HG02970 (cell line): Measurements from ENCODE around the gene ADCY4.

Experiments
- ATAC-seq: cut with Tn5 transposase; IDR thresholded peaks from one replicate; pipeline ENCODE4 v1.9.1; 2021; ENCODE audit warnings: mild to moderate bottlenecking, moderate library complexity, moderate number of reproducible peaks; ENCODE audit not compliant: unreplicated experiment, low FRiP score

ADCY4 gene

GRCh38 chr14:24280797-24281460, 53.9 kb downstream of the ADCY4 start:
- ATAC-seq = no peak

GRCh38 chr14:24279301-24280186, 55.3 kb downstream of the ADCY4 start:
- no peak for ATAC-seq

DNA sequence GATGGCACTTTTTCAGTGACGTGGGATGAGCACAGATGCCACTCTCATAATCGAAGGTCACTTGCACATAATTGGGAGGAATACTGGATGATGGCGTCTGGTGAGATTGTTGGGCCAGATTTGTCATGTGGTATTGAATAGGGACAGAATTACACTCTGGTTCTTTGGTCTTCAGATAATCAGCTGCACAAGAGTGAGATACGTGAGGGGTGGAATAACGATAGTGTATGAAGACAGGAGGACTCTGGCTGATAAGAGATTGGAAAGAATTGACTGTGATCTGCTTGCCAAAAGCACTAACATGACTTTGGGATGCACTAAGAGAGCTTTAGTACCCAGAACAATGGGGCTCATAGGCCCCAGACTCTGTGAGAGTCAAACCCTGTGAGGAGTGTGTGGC, 56.4 kb downstream of the ADCY4 start:
- no peak for ATAC-seq

DNA sequence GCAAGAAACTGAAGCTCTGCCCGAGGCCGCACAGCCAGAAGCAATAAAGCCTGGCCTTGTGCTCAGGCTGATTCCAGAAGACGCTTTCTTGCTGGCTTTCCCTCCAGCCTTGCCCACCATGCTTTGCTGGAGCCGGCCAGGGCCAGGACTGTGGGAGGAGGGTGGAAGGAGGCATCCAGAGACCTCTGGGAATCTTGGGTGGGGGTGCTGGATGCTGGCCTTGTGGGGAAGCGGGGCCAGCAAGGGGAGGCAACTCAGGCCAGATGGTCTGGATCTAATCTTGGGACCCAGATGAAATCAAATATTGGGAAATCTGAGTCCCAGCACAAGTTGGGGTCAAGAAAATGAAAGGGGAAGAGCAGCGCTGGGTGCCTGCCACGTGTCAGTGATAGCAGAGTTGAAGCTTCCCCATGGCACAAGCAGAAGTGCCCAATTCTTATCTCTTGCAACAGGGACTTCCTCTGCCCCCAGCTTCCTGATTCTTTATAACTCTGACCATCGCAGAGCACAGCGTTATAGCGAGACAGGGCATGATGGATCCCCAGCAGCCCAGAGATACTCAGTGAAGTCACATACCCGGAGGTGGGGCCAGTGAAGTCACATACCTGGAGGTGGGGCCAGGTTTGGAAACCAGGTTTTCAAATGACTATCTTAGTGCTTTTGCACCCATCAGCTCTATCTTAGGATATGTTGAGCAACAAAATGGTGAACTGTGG, 57.1 kb downstream of the ADCY4 start:
- ATAC-seq = no peak

GRCh38 chr14:24277071-24277470, 57.8 kb downstream of the ADCY4 start:
- no peak for ATAC-seq

DNA sequence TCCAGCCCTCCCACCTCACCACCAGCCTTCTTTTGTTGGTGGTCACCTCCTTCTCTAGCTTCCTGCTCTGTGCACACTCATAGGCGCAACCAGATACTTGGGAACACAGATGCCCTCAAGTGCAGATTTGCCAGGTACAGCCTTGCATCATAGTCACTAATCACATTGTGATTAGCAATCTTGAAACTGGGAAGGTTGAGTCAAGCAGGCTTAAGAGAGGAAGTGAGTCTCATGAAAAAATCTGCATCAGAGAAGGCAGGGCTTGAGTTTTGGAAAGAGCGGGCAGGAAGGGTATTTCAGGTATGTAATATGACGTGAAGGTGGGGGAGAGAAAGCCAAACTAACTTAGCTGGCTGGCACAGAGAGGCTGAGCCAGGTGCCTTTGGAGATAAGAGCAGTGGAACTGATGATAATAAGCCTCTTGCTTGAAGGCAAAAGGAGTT, 60.7 kb downstream of the ADCY4 start:
- peak; percentile 31 for ATAC-seq

DNA sequence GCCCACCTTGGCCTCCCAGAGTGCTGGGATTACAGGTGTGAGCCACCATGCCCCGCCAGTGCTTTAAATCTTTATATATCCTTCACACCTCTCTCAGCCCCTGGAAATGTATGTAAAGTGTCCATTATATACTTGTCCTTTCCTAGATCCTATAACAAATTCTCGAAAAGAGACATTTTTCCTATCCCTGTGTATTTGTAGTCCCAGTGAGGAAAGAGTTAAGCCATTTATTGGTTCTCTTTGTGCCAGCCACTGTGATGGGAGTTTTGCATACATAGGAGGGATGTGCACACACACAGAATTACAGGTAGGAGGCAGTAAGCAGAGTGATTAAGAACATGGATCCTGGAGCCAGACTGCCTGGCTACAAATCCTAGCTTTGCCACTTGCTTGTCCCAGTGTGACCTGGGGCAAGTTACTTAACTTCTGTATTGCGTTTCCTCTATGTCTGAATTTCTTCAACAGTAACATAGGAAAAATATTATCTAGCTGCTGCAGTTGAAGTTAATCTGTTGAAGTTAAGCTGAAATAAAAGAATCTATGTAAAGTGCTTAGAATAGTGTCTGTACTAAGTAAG, 61.4 kb downstream of the ADCY4 start:
- no peak for ATAC-seq

GRCh38 chr14:24272467-24272866, 62.4 kb downstream of the ADCY4 start:
- ATAC-seq = no peak

DNA sequence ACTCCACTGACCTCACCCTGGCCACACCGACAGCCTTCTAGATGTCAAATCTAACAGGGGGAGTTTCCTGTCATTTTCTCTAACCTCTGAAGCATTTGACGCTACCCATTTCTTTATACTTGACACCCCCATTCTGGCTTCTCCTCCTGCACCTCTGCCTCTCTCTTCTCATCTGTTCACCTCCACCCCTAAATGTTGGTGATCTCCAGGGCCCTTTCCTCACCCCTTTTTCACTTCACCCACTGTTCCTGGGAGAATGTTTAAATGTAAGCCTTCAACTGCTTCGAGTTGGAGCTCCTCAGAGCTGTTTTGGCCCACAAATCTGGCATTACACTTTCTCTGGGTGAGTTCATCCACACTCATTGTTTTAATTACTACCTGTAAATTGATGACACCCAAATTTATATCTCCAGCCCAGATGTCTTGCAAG, 63.0 kb downstream of the ADCY4 start:
- no peak for ATAC-seq

DNA sequence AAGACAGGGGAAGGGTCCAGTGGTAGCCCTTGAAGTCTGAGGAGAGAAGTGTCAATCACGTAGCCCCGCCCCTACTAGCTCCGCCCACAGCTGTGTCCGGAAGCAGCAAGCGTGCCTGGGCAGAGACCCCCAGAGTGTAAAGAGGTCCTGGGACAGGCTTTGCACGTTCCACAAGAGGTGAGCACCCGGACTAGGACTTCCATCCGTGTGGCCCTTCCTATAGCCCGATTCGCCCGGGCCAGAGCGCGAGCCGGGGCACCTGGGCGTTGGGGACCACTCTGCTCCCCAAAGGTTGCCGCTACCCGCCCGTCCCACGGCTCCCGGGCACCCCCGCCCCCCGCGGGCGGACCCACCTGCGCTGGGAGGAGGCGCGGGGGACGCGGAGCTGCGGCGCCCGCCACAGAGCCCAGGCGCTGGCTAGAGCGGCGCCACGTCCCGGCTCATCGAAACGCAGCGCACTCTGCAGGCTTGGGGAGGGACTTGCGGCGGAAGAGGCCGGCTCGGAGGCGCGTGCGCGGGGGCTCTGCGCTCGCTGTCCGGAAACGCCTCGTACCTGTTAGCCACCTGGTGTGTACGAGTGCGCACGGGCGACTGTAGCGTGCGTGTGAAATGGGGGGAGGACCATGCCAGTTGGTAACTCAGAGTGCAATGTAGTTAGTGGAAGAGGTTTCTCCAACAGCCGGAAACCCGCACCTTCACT, 63.6 kb downstream of the ADCY4 start, which contains the start of gene RABGGTA:
Gene RABGGTA (minus strand): TSS at position 464 of the 700 bp plus-strand sequence. CDS start 482 bp downstream, outside the sequence.
- peak; percentile 77 for ATAC-seq

GRCh38 chr14:24270537-24271133, 64.2 kb downstream of the ADCY4 start:
- no peak for ATAC-seq

GRCh38 chr14:24269910-24270536, 64.8 kb downstream of the ADCY4 start:
- no peak for ATAC-seq

- ATAC-seq = no peak
Measured at GRCh38 chr14:24269368-24269767, 65.5 kb downstream of the ADCY4 start.
